ENCODE data around the gene PHLPP1. TPM values are rescaled to one million over a fixed set of nuclear protein-coding genes. Genes with fewer than 3 reads are reported as not detected.

PHLPP1 gene
- total RNA-seq, 2 experiments from 2014 or later: 6.8 to 7.1 TPM

DNA sequence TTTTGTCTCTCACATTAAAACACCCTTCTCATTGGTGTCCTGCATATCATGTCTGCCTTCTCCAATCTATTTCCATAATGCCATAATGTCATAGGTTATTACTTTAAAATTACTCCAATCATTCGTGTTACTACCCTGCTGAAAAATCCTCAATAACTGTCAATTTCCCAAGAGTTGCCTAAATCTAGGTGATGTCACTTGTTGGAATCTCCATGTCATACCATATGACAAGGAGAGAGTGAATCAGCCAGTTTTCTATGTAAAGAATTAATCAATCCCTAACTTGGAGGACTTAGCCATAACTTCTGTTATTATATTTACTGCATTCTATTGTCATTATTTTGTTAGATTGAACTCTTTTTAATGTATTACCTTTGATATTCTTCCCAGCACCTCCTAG is 62.5 kb downstream of the PHLPP1 start:
- intact Hi-C loops (cut with DNase I, micrococcal nuclease): no loop called here
- POLR2A ChIA-PET: interaction anchor here (1.2 kb wide), 1 partner anchor 255 kb away, joined by 3 read pairs; the partner anchor contains the start of gene ZCCHC2
- no peaks in the 10 kb centered on the region for H3K27me3 Mint-ChIP-seq
- H3K4me3 ChIP-seq (ENCODE audit: low read length): no peak overlapping the region
- H3K36me3 ChIP-seq (ENCODE audit: insufficient read depth, low read length): no peaks in the 10 kb centered on the region
- TF ChIP-seq, protein P1, sequence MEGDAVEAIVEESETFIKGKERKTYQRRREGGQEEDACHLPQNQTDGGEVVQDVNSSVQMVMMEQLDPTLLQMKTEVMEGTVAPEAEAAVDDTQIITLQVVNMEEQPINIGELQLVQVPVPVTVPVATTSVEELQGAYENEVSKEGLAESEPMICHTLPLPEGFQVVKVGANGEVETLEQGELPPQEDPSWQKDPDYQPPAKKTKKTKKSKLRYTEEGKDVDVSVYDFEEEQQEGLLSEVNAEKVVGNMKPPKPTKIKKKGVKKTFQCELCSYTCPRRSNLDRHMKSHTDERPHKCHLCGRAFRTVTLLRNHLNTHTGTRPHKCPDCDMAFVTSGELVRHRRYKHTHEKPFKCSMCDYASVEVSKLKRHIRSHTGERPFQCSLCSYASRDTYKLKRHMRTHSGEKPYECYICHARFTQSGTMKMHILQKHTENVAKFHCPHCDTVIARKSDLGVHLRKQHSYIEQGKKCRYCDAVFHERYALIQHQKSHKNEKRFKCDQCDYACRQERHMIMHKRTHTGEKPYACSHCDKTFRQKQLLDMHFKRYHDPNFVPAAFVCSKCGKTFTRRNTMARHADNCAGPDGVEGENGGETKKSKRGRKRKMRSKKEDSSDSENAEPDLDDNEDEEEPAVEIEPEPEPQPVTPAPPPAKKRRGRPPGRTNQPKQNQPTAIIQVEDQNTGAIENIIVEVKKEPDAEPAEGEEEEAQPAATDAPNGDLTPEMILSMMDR (IDR thresholded peaks at IDR 0.05): no peak
- no peak overlapping the region for H3K27ac Mint-ChIP-seq
- ATAC-seq (ENCODE audit: poor library complexity) (no peak), DNase-seq (no peak)
- no peaks in the 10 kb centered on the region for H3K27me3 ChIP-seq (ENCODE audit: control insufficient read depth in 1 of 2, insufficient read depth in 2 of 2, low read length in 2 of 2)
- CTCF ChIA-PET: no interaction called here
- H3K9me3 Mint-ChIP-seq: no peaks in the 10 kb centered on the region
- no peaks in the 10 kb centered on the region for H3K9me3 ChIP-seq (ENCODE audit: control insufficient read depth in 1 of 2, insufficient read depth in 1 of 2, low read length in 2 of 2)
- no peaks in the 10 kb centered on the region for H3K4me1 ChIP-seq (ENCODE audit: insufficient read depth, low read length)
- no peaks in the 10 kb centered on the region for H3K36me3 Mint-ChIP-seq (ENCODE audit: low read depth)
- H3K4me3 Mint-ChIP-seq: no peak overlapping the region
- H3K27ac ChIP-seq (ENCODE audit: low read depth in 1 of 2, low read length in 2 of 2): no peak overlapping the region
- H3K4me1 Mint-ChIP-seq (ENCODE audit: low read depth): no peaks in the 10 kb centered on the region

DNA sequence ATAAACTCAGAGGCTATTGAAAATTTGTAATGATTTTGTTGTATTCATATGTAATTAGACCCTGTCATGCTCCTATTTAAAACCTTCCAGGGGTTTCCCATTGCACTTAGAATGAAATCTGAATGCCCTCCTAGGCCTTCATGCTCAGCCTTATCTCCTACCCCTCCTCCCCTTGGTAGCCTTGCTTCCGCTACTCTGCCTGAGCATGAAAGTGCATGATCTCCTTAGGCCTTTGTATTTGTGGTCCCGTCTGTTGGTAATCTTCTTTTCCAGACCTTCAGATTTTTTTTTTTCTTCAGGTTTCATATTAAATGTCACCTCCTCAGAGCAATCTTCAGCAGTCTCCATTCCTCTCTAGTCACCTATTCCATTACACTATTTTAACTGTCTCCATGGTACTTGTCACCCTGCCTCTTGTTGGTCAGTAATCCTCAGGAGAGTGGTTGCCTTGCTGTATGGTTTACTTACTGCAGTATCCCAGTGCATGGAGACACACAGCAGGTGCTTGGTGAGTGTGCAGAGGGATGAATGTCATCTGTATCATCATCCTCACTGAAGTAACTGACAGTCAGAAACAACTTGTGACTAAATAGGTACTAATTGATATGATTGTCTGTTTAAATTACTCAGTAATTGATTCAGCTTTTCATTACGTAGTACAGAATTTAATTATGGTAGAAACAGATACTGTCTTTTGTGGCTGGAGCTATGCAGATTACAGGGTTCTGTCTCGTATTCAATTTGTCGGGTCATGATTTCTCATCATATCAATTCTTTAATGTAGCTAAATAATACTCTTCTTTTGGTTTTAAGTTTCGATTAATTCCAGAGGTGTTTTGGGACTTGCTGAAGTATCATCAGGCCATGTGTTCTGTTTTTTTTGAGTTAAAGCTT is 63.9 kb downstream of the PHLPP1 start:
- no peak overlapping the region for H3K4me3 ChIP-seq (ENCODE audit: low read length)
- Mint-ChIP-seq H3K4me1 (ENCODE audit: low read depth) (peaks cover 8% of the 10 kb centered on the region), H3K4me3 (no peak overlapping the region), H3K27me3 (no peaks in the 10 kb centered on the region), H3K27ac (no peak overlapping the region), H3K36me3 (ENCODE audit: low read depth) (no peaks in the 10 kb centered on the region), H3K9me3 (no peaks in the 10 kb centered on the region)
- DNase-seq (no peak), ATAC-seq (ENCODE audit: poor library complexity) (no peak)
- CTCF ChIA-PET: no interaction called here
- H3K27me3 ChIP-seq (ENCODE audit: control insufficient read depth in 1 of 2, insufficient read depth in 2 of 2, low read length in 2 of 2): no peaks in the 10 kb centered on the region
- H3K9me3 ChIP-seq (ENCODE audit: control insufficient read depth in 1 of 2, insufficient read depth in 1 of 2, low read length in 2 of 2): no peaks in the 10 kb centered on the region
- intact Hi-C loops (cut with DNase I, micrococcal nuclease): no loop called here
- no peak overlapping the region for H3K27ac ChIP-seq (ENCODE audit: low read depth in 1 of 2, low read length in 2 of 2)
- H3K36me3 ChIP-seq (ENCODE audit: insufficient read depth, low read length): no peaks in the 10 kb centered on the region
- TF ChIP-seq, protein P1 (IDR thresholded peaks at IDR 0.05): no peak
- POLR2A ChIA-PET: interaction anchor here (1.2 kb wide), 1 partner anchor 257 kb away, joined by 3 read pairs; the partner anchor contains the start of gene ZCCHC2
- H3K4me1 ChIP-seq (ENCODE audit: insufficient read depth, low read length): no peaks in the 10 kb centered on the region

- H3K9me3 Mint-ChIP-seq: no peaks in the 10 kb centered on the region
- Histone ChIP-seq H3K9me3 (ENCODE audit: control insufficient read depth in 1 of 2, insufficient read depth in 1 of 2, low read length in 2 of 2) (no peaks in the 10 kb centered on the region), H3K4me3 (ENCODE audit: low read length) (no peak overlapping the region)
Observed at GRCh38 chr18:62781262-62781661, 65.9 kb downstream of the PHLPP1 start.

More at GRCh38 chr18:62781262-62781661, 65.9 kb downstream of the PHLPP1 start:
- Mint-ChIP-seq H3K36me3 (ENCODE audit: low read depth) (no peaks in the 10 kb centered on the region), H3K4me1 (ENCODE audit: low read depth) (peaks cover 24% of the 10 kb centered on the region), H3K27me3 (no peaks in the 10 kb centered on the region), H3K27ac (no peak overlapping the region), H3K4me3 (no peak overlapping the region)
- Histone ChIP-seq H3K36me3 (ENCODE audit: insufficient read depth, low read length) (no peaks in the 10 kb centered on the region), H3K27ac (ENCODE audit: low read depth in 1 of 2, low read length in 2 of 2) (no peak overlapping the region), H3K27me3 (ENCODE audit: control insufficient read depth in 1 of 2, insufficient read depth in 2 of 2, low read length in 2 of 2) (no peaks in the 10 kb centered on the region), H3K4me1 (ENCODE audit: insufficient read depth, low read length) (no peaks in the 10 kb centered on the region)
- ATAC-seq (ENCODE audit: poor library complexity): no peak
- ChIA-PET POLR2A (no interaction called here), CTCF (no interaction called here)
- DNase-seq: no peak
- intact Hi-C loops (cut with DNase I, micrococcal nuclease): loop anchor here in 1 of 2 experiments (5.0 kb wide), 1 partner anchor 64 kb away; the partner anchor contains the start of gene PHLPP1
- TF ChIP-seq, protein P1 (IDR thresholded peaks at IDR 0.05): no peak
